Colonic mucosa (tissue), 4 donors: ENCODE measurements around the gene ARHGEF40. TPM values are rescaled to one million over a fixed set of nuclear protein-coding genes. Genes with fewer than 3 reads are reported as not detected.
A peak's percentile ranks its signal among the peaks of the same experiment; 100 is the strongest.

Experiments
- DNase-seq: peaks from one replicate; pipeline ENCODE4 v3.0.0-alpha.2; 2020
- H3K27ac ChIP-seq: fragments of 200-600 bp; one replicate; pipeline ENCODE4 v1.8.0; 2021
- H3K27me3 ChIP-seq: fragments of 200-600 bp; one replicate; pipeline ENCODE4 v1.8.0; 2021
- H3K36me3 ChIP-seq: fragments of 200-600 bp; one replicate; pipeline ENCODE4 v1.8.0; 2021
- H3K4me1 ChIP-seq: fragments of 200-600 bp; one replicate; pipeline ENCODE4 v1.8.0; 2021; ENCODE audit warnings: mild to moderate bottlenecking
- H3K4me3 ChIP-seq: fragments of 200-600 bp; one replicate; pipeline ENCODE4 v1.8.0; 2021
- H3K9ac ChIP-seq, 2 donors: one replicate each; pipeline ENCODE4 v1.7.0; 2013; ENCODE audit warnings: control low read depth in 2 of 2, low read depth in 2 of 2, low read length in 2 of 2
- H3K9me3 ChIP-seq: fragments of 200-600 bp; one replicate; pipeline ENCODE4 v1.8.0; 2021
- intact Hi-C: fragments of 100-400 bp; cut with DNase I; formaldehyde crosslinking; loops from one replicate; pipeline ENCODE4 v1.14.1; 2022
- total RNA-seq, 2 donors: library from RNA; stranded (reverse); fragmentation: NEBNext Ultra II Directional in 1 of 2; extraction: Animal tissue kit (Norgen Biotek cat#: 25700) in 1 of 2; gene quantifications; one replicate each; pipeline ENCODE4 v1.2.1, GENCODE V29; 2021
- TF ChIP-seq, protein P1 (sequence below): fragments of 200-600 bp; IDR thresholded peaks from one replicate; pipeline ENCODE4 v1.8.0; 2022; ENCODE audit warnings: antibody characterized with exemption, mild to moderate bottlenecking
- donor health status: healthy.
- donor health status: DM: no; HTN: no; CAD: no.
- donor health status: DM: no; HTN: no; CAD: no.

The ARHGEF40 gene
- total RNA-seq, 2 donors from 2014 or later, result 49.5 to 66.9 TPM

DNA sequence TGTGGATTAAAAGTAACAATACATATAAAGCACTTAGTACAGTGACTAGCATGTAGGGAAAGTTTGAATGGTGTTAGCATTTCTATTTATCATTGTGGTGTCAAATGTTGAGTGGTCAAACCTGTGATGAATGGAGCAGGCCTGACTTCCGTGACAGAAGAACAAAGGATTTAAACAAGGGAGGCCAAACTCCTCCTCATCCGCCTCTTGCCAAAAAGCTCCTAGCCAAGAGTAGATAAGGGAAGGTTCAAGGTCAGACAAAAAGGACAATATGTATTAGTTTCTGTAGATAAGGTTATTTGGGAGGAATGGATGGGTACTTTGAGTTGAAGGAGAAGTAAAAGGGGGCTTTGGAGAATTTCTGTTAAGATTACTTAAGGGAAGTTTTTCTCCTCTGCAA, 21.5 kb upstream of the ARHGEF40 start:
- Histone ChIP-seq H3K4me3 (no peak overlapping the region), H3K27me3 (no peaks in the 10 kb centered on the region), H3K36me3 (no peaks in the 10 kb centered on the region), H3K9ac (no peak overlapping the region), H3K9me3 (no peaks in the 10 kb centered on the region), H3K27ac (no peak overlapping the region), H3K4me1 (no peaks in the 10 kb centered on the region)
- intact Hi-C loops, result no loop called here
- DNase-seq, result no peak
- TF ChIP-seq, protein P1, sequence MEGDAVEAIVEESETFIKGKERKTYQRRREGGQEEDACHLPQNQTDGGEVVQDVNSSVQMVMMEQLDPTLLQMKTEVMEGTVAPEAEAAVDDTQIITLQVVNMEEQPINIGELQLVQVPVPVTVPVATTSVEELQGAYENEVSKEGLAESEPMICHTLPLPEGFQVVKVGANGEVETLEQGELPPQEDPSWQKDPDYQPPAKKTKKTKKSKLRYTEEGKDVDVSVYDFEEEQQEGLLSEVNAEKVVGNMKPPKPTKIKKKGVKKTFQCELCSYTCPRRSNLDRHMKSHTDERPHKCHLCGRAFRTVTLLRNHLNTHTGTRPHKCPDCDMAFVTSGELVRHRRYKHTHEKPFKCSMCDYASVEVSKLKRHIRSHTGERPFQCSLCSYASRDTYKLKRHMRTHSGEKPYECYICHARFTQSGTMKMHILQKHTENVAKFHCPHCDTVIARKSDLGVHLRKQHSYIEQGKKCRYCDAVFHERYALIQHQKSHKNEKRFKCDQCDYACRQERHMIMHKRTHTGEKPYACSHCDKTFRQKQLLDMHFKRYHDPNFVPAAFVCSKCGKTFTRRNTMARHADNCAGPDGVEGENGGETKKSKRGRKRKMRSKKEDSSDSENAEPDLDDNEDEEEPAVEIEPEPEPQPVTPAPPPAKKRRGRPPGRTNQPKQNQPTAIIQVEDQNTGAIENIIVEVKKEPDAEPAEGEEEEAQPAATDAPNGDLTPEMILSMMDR, result no peak

DNA sequence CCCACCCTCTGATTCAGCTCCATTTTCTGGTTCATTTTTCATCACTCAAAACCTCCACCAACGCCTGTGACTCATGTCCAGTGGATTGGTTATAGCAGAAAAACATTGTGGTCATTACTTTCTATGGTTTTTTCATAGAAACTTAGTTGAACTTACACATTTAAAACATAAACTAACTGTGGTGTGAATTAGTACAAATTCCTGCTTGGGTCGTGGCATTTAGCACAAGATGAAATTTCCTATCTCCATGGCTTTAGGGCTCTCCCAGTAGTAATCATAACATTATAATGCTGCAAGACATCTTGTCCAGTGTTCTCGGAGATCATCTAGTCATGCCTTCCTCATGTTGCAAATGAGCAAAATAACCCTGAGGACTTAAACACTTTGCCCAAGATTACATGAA, 20.8 kb upstream of the ARHGEF40 start:
- Histone ChIP-seq H3K27ac (no peak overlapping the region), H3K9me3 (no peaks in the 10 kb centered on the region), H3K4me3 (no peak overlapping the region), H3K4me1 (no peaks in the 10 kb centered on the region), H3K36me3 (no peaks in the 10 kb centered on the region), H3K27me3 (no peaks in the 10 kb centered on the region), H3K9ac (no peak overlapping the region)
- no peak for DNase-seq
- intact Hi-C loops, result no loop called here
- TF ChIP-seq, protein P1, result no peak

DNA sequence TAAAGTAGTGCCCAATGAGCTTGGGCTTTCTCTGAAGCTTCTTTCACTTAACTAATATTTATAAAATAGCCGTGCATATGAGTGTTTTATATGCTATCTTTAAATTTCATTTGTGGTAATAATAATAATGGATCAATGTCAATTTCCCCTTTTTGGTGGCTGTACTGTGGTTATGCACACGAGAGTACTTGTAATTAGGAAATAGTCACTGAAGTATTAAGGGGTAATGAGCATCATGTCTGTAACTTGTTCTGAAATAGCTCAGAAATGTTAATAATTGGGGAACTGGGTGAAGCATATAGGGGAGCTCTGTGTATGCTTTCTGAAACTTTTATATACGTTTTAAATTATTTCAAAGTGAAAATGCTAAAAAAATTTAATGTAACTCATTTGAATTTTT, 19.5 kb upstream of the ARHGEF40 start:
- DNase-seq, result no peak
- Histone ChIP-seq H3K4me3 (no peak overlapping the region), H3K9me3 (no peaks in the 10 kb centered on the region), H3K4me1 (peaks cover 8% of the 10 kb centered on the region), H3K36me3 (no peaks in the 10 kb centered on the region), H3K27me3 (no peaks in the 10 kb centered on the region), H3K27ac (no peak overlapping the region), H3K9ac (no peak overlapping the region)
- intact Hi-C loops, result no loop called here
- TF ChIP-seq, protein P1, result no peak

DNA sequence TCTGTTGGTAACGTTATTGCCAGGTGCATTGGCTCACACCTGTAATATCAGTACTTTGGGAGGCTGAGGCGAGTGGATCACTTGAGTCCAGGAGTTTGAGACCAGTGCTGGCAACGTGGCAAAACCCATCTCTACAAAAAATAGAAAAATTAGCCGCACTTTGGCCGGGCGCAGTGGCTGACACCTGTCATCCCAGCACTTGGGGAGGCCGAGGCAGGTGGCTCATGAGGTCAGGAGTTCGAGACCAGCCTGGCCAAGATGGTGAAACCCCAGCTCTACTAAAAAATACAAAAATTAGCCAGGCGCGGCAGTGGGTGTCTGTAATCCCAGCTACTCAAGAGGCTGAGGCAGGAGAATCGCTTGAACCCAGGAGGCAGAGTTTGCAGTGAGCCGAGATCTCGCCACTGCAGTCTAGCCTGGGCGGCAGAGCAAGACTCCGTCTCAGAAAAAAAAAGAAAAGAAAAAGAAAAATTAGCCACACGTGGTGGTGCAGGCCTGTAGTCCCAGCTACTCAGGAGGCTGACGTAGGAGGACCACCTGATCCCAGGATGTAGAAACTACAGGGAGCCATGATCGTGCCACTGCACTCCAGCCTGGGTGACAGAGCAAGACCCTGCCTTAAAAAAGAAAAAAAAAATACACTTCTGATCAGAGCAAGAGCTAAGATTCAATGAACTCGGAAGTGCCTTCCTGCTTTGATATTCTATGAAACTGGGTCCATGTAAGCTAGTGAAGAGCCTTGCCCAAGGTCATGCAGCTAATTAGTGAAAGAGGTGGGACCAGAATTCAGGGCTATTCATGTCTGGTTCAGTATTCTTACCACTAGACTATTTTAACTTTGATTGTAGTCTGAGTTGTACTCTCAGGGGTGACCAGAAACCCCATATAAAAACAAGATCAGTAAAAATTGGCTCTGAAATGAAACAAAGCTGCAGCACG, 16.7 kb upstream of the ARHGEF40 start:
- H3K27ac ChIP-seq, result peak overlapping the region; percentile 88
- no peak for DNase-seq
- H3K9ac ChIP-seq, result peak overlapping the region in 1 of 2 donors; percentile 1
- TF ChIP-seq, protein P1, result no peak
- H3K9me3 ChIP-seq, result no peaks in the 10 kb centered on the region
- peaks cover 8% of the 10 kb centered on the region for H3K4me1 ChIP-seq
- intact Hi-C loops, result no loop called here
- no peaks in the 10 kb centered on the region for H3K27me3 ChIP-seq
- H3K36me3 ChIP-seq, result no peaks in the 10 kb centered on the region
- H3K4me3 ChIP-seq, result no peak overlapping the region

DNA sequence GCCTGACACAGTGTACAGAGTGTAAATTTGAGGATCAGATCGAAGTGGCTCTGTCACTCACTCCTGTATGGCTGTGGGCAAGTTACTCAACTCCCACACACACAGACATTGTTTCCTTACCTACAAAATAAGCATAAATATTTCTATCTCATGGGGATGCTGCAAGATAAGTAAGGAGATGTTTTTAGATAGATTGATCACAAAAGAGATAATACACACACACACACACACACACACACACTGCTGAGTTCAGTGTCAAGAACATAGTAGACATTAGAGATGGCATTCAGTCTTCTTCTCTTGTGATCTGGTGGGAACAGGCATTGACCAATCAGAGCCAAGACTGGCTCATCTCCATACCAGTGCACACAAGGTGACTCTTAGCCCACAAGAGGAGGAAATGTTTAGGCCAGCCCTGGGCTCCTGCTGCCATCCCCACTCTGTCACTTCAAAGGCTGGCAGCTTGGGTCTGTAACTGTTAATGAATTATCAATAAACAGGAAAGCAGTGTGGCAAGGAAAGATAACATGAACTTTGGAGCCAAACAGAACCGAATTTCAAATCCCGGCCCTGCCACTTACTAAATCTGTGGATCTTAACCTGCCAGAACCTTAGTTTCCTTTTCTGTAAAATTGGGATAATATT, 15.9 kb upstream of the ARHGEF40 start:
- H3K9ac ChIP-seq, result peak overlapping the region in 1 of 2 donors; percentile 23
- peak overlapping the region; percentile 88 for H3K27ac ChIP-seq
- intact Hi-C loops, result no loop called here
- no peaks in the 10 kb centered on the region for H3K27me3 ChIP-seq
- peaks cover 8% of the 10 kb centered on the region for H3K4me1 ChIP-seq
- peak; percentile 76 for DNase-seq
- no peak overlapping the region for H3K4me3 ChIP-seq
- H3K36me3 ChIP-seq, result no peaks in the 10 kb centered on the region
- H3K9me3 ChIP-seq, result no peaks in the 10 kb centered on the region
- TF ChIP-seq, protein P1, result no peak
